B cell (primary cell): ENCODE data around the gene C1QTNF12. TPM values are rescaled to one million over a fixed set of nuclear protein-coding genes. Genes with fewer than 3 reads are reported as not detected.

ENCODE experiments used
- ATAC-seq: fragments of 200-7000 bp; cut with Tn5 transposase; one replicate; pipeline ENCODE4 v1.10.0; 2021; ENCODE audit warnings: low read depth, mild to moderate bottlenecking, moderate number of reproducible peaks, moderate library complexity
- CTCF ChIA-PET: fragments of 350-600 bp; sonication (Branson Sonifier 250); formaldehyde crosslinking; loops from one replicate; lab custom pipeline; 2021; ENCODE audit warnings: antibody characterized with exemption, inconsistent platforms; lab: Charles Lee
- POLR2A ChIA-PET: fragments of 350-600 bp; sonication (Branson Sonifier 250); formaldehyde crosslinking; loops from one replicate; lab custom pipeline; 2021; ENCODE audit warnings: antibody characterized with exemption; lab: Charles Lee
- DNase-seq: peaks from one replicate; pipeline ENCODE4 v3.0.0; 2013
- H2AFZ ChIP-seq: 2 replicates; pipeline ENCODE4 v1.6.1; 2012; ENCODE audit warnings: mild to moderate bottlenecking, low read depth, low read length; ENCODE audit not compliant: insufficient read depth, poor library complexity, severe bottlenecking
- H3K27ac ChIP-seq, 2 donors: 1 replicate in 1 of 2; 2 replicates in 1 of 2; pipeline ENCODE4 v1.5.1; 2012 to 2013; ENCODE audit warnings: low read length in 2 of 2, mild to moderate bottlenecking in 2 of 2, moderate library complexity in 1 of 2
- H3K27me3 ChIP-seq, 4 experiments: fragments of 200-600 bp in 1 of 4; sonication (generic) in 1 of 4; replicated peaks in 1 of 4; 1 replicate in 2 of 4; 2 replicates in 2 of 4; pipeline versions ENCODE4 v1.6.1 to v1.7.0; 2013 to 2016; ENCODE audit warnings: low read length in 3 of 4, mild to moderate bottlenecking in 2 of 4, mixed read lengths in 1 of 4, moderate library complexity in 1 of 4; ENCODE audit not compliant: insufficient read depth in 4 of 4, control insufficient read depth in 3 of 4; ENCODE audit errors: control extremely low read depth in 1 of 4
- H3K36me3 ChIP-seq, 2 experiments: replicated peaks in 1 of 2; 1 replicate in 1 of 2; 2 replicates in 1 of 2; pipeline versions ENCODE4 v1.6.1 to v1.7.1; 2013; ENCODE audit warnings: low read length in 1 of 2; ENCODE audit not compliant: insufficient read depth in 2 of 2, control insufficient read depth in 1 of 2; ENCODE audit errors: control extremely low read depth in 1 of 2, extremely low read depth in 1 of 2
- H3K4me1 ChIP-seq, 2 donors: fragments of 200-600 bp in 1 of 2; sonication (generic) in 1 of 2; 1 replicate in 1 of 2; 2 replicates in 1 of 2; pipeline versions ENCODE4 v1.5.1 to v1.6.1; 2013 to 2017; ENCODE audit warnings: low read length in 2 of 2; ENCODE audit not compliant: control insufficient read depth in 2 of 2, insufficient read depth in 2 of 2
- H3K4me2 ChIP-seq: replicated peaks from 2 replicates; pipeline ENCODE3; 2012; ENCODE audit warnings: mild to moderate bottlenecking, low read depth, low read length; ENCODE audit not compliant: poor library complexity, severe bottlenecking
- H3K4me3 ChIP-seq, 5 experiments: fragments of 200-600 bp in 1 of 5; sonication (generic) in 1 of 5; 1 replicate in 3 of 5; 2 replicates in 2 of 5; pipeline versions ENCODE4 v1.5.1 to v1.7.0; 2011 to 2016; ENCODE audit warnings: low read length in 4 of 5, mild to moderate bottlenecking in 4 of 5, low read depth in 2 of 5, control low read depth in 1 of 5, moderate library complexity in 1 of 5; ENCODE audit not compliant: insufficient read depth in 1 of 5; ENCODE audit errors: control extremely low read depth in 1 of 5, extremely low read depth in 1 of 5
- H3K79me2 ChIP-seq: fragments of 200-600 bp; sonication (generic); one replicate; pipeline ENCODE4 v1.6.0; 2016; ENCODE audit warnings: low read length; ENCODE audit not compliant: control insufficient read depth, insufficient read depth
- H3K9ac ChIP-seq: fragments of 200-600 bp; sonication (generic); 2 replicates; pipeline ENCODE4 v1.6.1; 2017; ENCODE audit warnings: mild to moderate bottlenecking, low read length, moderate library complexity
- H3K9me3 ChIP-seq, 3 donors: one replicate each; pipeline versions ENCODE4 v1.6.1 to v1.7.1; 2013; ENCODE audit warnings: low read length in 2 of 3; ENCODE audit not compliant: control insufficient read depth in 2 of 3, insufficient read depth in 1 of 3; ENCODE audit errors: control extremely low read depth in 1 of 3
- H4K20me1 ChIP-seq: 2 replicates; pipeline ENCODE4 v1.6.0; 2012; ENCODE audit warnings: mild to moderate bottlenecking, low read length; ENCODE audit not compliant: insufficient read depth, control insufficient read depth, poor library complexity, severe bottlenecking
- H3K27ac Mint-ChIP-seq: one replicate; pipeline ENCODE4 v1.8.0; 2021; ENCODE audit warnings: mixed read lengths
- H3K27me3 Mint-ChIP-seq: one replicate; pipeline ENCODE4 v1.8.0; 2021; ENCODE audit warnings: mixed read lengths
- H3K4me1 Mint-ChIP-seq: one replicate; pipeline ENCODE4 v1.8.0; 2021; ENCODE audit warnings: mixed read lengths
- H3K4me3 Mint-ChIP-seq: one replicate; pipeline ENCODE4 v1.8.0; 2021; ENCODE audit warnings: mixed read lengths
- H3K9me3 Mint-ChIP-seq: one replicate; pipeline ENCODE4 v1.8.0; 2022; ENCODE audit warnings: mixed read lengths; ENCODE audit not compliant: insufficient read depth
- CTCF ChIP-seq: fragments of 200-600 bp; IDR thresholded peaks from one replicate; pipeline ENCODE4 v1.8.0; 2022; ENCODE audit warnings: antibody characterized with exemption, mild to moderate bottlenecking
- EZH2 ChIP-seq: IDR thresholded peaks from 2 replicates; pipeline ENCODE4 v1.6.1; 2012; ENCODE audit warnings: borderline replicate concordance, low read depth, mild to moderate bottlenecking, moderate library complexity, low read length; ENCODE audit not compliant: insufficient read depth, poor library complexity, severe bottlenecking
- WGBS: methylation state at CpG from one replicate; pipeline ENCODE4 v1.1.5; 2013; ENCODE audit warnings: missing lambda C conversion rate; ENCODE audit not compliant: insufficient coverage; 5-methylcytosine and 5-hydroxymethylcytosine counted together
- intact Hi-C: fragments of 100-400 bp; cut with micrococcal nuclease; formaldehyde crosslinking; loops from one replicate; pipeline ENCODE4 v1.10.0; 2022
- polyA plus RNA-seq: library from polyadenylated mRNA; depleted of rRNA; stranded (reverse); fragments of >200 nt; gene quantifications from 2 replicates; pipeline ENCODE4 v1.2.3, GENCODE V29; 2012
- total RNA-seq, 2 donors: library from RNA; stranded (reverse); fragments of 120-200 nt in 1 of 2; gene quantifications; 1 replicate in 1 of 2; 2 replicates in 1 of 2; pipeline versions ENCODE4 v1.2.3 to v1.2.4, GENCODE V29; 2013 to 2022

The C1QTNF12 gene
- total and polyA plus RNA-seq, 2 donors (not counting 1 experiment from before 2014, with no cell fraction given): 1.2 to 3.2 TPM

GRCh38 chr1:1216770-1217620, 29.5 kb downstream of the C1QTNF12 start:
- no peaks in the 10 kb centered on the region for H3K9me3 Mint-ChIP-seq
- peak overlapping the region; percentile 72 for H3K27ac Mint-ChIP-seq
- peaks cover 34% of the 10 kb centered on the region in 2 donors for H3K4me1 ChIP-seq
- 96% methylated on average over 65 of the region's 74 CpGs for WGBS
- CTCF ChIA-PET: no interaction called here
- H3K27me3 ChIP-seq: peaks cover 0 to 10% (median 4%) of the 10 kb centered on the region in 4 experiments
- peaks cover 24% of the 10 kb centered on the region for H3K4me1 Mint-ChIP-seq
- peaks cover 0 to 11% (median 0%) of the 10 kb centered on the region in 3 donors for H3K9me3 ChIP-seq
- POLR2A ChIA-PET: no interaction called here
- no peak overlapping the region for H3K27ac ChIP-seq
- peaks cover 0 to 43% of the 10 kb centered on the region in 2 experiments for H3K36me3 ChIP-seq
- intact Hi-C loops: no loop called here
- H2AFZ ChIP-seq: no peak overlapping the region
- no peak for DNase-seq
- H3K79me2 ChIP-seq: peaks cover 10% of the 10 kb centered on the region
- no peak overlapping the region for H3K4me3 ChIP-seq
- ATAC-seq: no peak
- peaks cover 50% of the 10 kb centered on the region for H4K20me1 ChIP-seq
- no peak overlapping the region for H3K4me3 Mint-ChIP-seq
- H3K4me2 ChIP-seq: no peak overlapping the region
- no peaks in the 10 kb centered on the region for H3K27me3 Mint-ChIP-seq
- TF ChIP-seq EZH2 (no peak), CTCF (no peak)
- H3K9ac ChIP-seq: no peak overlapping the region
